Measurements from ENCODE around the gene BMP2. TPM values are rescaled to one million over a fixed set of nuclear protein-coding genes. Genes with fewer than 3 reads are reported as not detected.

Gene BMP2
- 6.9 TPM for polyA plus RNA-seq (2013, experiment 1 of 2)
- 6.7 TPM for polyA plus RNA-seq (2013, experiment 2 of 2)

DNA sequence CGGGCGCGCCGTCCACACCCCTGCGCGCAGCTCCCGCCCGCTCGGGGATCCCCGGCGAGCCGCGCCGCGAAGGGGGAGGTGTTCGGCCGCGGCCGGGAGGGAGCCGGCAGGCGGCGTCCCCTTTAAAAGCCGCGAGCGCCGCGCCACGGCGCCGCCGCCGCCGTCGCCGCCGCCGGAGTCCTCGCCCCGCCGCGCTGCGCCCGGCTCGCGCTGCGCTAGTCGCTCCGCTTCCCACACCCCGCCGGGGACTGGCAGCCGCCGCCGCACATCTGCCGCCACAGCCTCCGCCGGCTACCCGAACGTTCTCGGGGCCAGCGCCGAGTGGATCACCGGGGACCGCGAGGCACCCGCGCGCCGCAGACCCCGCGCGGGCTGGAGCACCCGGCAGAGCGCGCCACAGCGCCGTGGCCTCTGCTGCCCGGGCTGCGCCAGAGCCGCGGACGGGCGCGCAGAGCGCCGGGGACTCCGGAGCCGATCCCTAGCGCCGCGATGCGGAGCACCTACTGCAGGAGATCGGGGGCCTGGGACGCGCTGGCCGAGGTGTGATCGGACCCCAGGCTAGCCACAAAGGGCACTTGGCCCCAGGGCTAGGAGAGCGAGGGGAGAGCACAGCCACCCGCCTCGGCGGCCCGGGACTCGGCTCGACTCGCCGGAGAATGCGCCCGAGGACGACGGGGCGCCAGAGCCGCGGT lies at the start of gene BMP2:
Gene BMP2 (plus strand): TSS at position 151 of the 692 bp plus-strand sequence. CDS start 2,441 bp downstream, outside the sequence.
- Histone ChIP-seq H3K9ac (ENCODE audit: low read depth, low read length) (peak within 1 kb of the TSS; percentile 62), H3K4me1 (ENCODE audit: insufficient read depth, low read length) (peaks cover 56% of the 10 kb centered on the region), H3K4me3 (ENCODE audit: low read length) (peak within 1 kb of the TSS; percentile 80), H3K36me3 (ENCODE audit: insufficient read depth, low read length) (peaks cover 7% of the 10 kb centered on the region; the same call in 1 of the 2 replicates), H3K9me3 (ENCODE audit: insufficient read depth, low read depth, low read length) (no peaks in the 10 kb centered on the region), H3K27me3 (ENCODE audit: insufficient read depth, low read length) (peaks cover 53% of the 10 kb centered on the region), H3K27ac (ENCODE audit: low read depth, low read length) (peak within 1 kb of the TSS; percentile 19; the same call in 1 of the 2 replicates)
- WGBS = under 1% methylated on average over 112 of the region's 112 CpGs

GRCh38 chr20:6718662-6719368 lies 48.7 kb upstream of the BMP2 start:
- no peak overlapping the region for H3K27ac ChIP-seq (ENCODE audit: low read depth, low read length)
- H3K9me3 ChIP-seq (ENCODE audit: insufficient read depth, low read depth, low read length) = no peaks in the 10 kb centered on the region; the same call in 1 of the 2 replicates
- no peaks in the 10 kb centered on the region for H3K4me1 ChIP-seq (ENCODE audit: insufficient read depth, low read length)
- H3K9ac ChIP-seq (ENCODE audit: low read depth, low read length) = no peak overlapping the region
- no peak overlapping the region for H3K4me3 ChIP-seq (ENCODE audit: low read length)
- H3K36me3 ChIP-seq (ENCODE audit: insufficient read depth, low read length) = no peaks in the 10 kb centered on the region
- 82% methylated on average over 7 of the region's 7 CpGs for WGBS
- no peaks in the 10 kb centered on the region for H3K27me3 ChIP-seq (ENCODE audit: insufficient read depth, low read length)

GRCh38 chr20:6719369-6719721 lies 48.1 kb upstream of the BMP2 start:
- no peaks in the 10 kb centered on the region for H3K4me1 ChIP-seq (ENCODE audit: insufficient read depth, low read length)
- no peak overlapping the region for H3K4me3 ChIP-seq (ENCODE audit: low read length)
- H3K9me3 ChIP-seq (ENCODE audit: insufficient read depth, low read depth, low read length) = no peaks in the 10 kb centered on the region; the same call in 1 of the 2 replicates
- 97% methylated on average over 4 of the region's 4 CpGs for WGBS
- H3K9ac ChIP-seq (ENCODE audit: low read depth, low read length) = no peak overlapping the region
- H3K27ac ChIP-seq (ENCODE audit: low read depth, low read length) = no peak overlapping the region
- no peaks in the 10 kb centered on the region for H3K36me3 ChIP-seq (ENCODE audit: insufficient read depth, low read length)
- H3K27me3 ChIP-seq (ENCODE audit: insufficient read depth, low read length) = no peaks in the 10 kb centered on the region

GRCh38 chr20:6726761-6727160 lies 40.7 kb upstream of the BMP2 start:
- WGBS = no CpG with 5 or more reads among the region's 1 CpG

DNA sequence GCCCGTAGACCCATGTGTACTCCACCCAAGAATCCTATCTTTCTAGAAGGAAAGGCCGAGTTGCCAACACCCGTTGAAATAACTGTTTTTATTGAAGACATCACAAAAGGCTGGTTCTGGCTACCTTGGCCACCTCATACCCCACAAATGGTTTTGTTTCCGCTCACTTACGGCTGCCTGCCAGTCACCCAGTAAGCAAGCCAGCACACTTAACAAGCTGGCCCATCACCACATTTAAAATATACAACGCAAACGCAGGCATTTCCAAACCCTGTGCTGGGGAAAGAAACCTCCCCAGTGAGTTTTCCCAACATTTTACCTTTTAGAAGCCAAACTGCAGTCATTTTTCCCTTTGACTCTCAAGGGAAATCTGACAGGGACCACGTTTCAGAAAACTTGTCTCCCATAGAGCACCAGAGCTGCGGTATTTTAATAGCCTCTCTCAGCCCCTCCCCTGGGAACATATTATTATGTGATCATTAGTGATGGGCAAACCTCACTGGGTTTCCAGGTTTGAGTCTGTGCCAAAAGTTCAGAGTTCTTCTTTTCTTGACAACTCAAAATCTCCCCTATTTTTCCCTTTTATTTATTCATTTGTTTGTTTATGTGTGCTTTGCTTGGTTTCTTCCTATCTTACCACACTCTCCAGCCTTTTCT lies 36.7 kb upstream of the BMP2 start:
- 91% methylated on average over 9 of the region's 9 CpGs for WGBS
- 0 out of 2 replicates have a peak, but pooled peaks cover 6% of the 10 kb centered on the region for H3K9me3 ChIP-seq (ENCODE audit: insufficient read depth, low read depth, low read length)

More at GRCh38 chr20:6726761-6727160, 40.7 kb upstream of the BMP2 start:
- Histone ChIP-seq H3K9ac (ENCODE audit: low read depth, low read length) (no peak overlapping the region), H3K36me3 (ENCODE audit: insufficient read depth, low read length) (no peaks in the 10 kb centered on the region), H3K9me3 (ENCODE audit: insufficient read depth, low read depth, low read length) (no peaks in the 10 kb centered on the region), H3K4me1 (ENCODE audit: insufficient read depth, low read length) (no peaks in the 10 kb centered on the region), H3K4me3 (ENCODE audit: low read length) (no peak overlapping the region), H3K27me3 (ENCODE audit: insufficient read depth, low read length) (no peaks in the 10 kb centered on the region), H3K27ac (ENCODE audit: low read depth, low read length) (no peak overlapping the region)

DNA sequence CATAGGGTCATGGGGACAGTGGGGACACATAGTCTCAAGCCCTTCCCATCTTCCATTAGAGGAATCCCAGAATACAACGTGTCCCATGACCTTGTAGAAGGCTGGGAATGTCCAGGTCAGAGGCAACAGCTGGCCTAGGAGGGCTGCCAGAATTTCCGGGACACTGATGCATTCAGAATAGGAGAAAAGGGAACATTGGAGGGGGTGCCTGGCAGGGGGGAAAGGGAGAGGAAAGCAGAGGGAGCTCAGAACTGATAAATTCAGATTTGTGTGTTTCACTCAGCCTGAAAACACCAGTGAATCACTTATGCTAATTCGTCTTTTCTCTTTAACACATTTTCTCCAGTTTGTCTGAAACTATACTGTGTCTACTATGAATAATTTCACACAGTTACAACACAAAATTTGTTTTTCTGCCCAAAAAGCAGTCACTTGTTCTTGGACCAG lies 35.5 kb upstream of the BMP2 start:
- Histone ChIP-seq H3K27ac (ENCODE audit: low read depth, low read length) (no peak overlapping the region), H3K9ac (ENCODE audit: low read depth, low read length) (no peak overlapping the region), H3K4me3 (ENCODE audit: low read length) (no peak overlapping the region), H3K9me3 (ENCODE audit: insufficient read depth, low read depth, low read length) (0 out of 2 replicates have a peak, but pooled peaks cover 6% of the 10 kb centered on the region), H3K36me3 (ENCODE audit: insufficient read depth, low read length) (no peaks in the 10 kb centered on the region), H3K27me3 (ENCODE audit: insufficient read depth, low read length) (no peaks in the 10 kb centered on the region), H3K4me1 (ENCODE audit: insufficient read depth, low read length) (no peaks in the 10 kb centered on the region)
- 86% methylated on average over 3 of the region's 3 CpGs for WGBS

More for the DNA sequence above, 36.7 kb upstream of the BMP2 start:
- H3K27ac ChIP-seq (ENCODE audit: low read depth, low read length) = no peak overlapping the region
- no peak overlapping the region for H3K4me3 ChIP-seq (ENCODE audit: low read length)
- no peaks in the 10 kb centered on the region for H3K4me1 ChIP-seq (ENCODE audit: insufficient read depth, low read length)
- H3K27me3 ChIP-seq (ENCODE audit: insufficient read depth, low read length) = no peaks in the 10 kb centered on the region
- no peaks in the 10 kb centered on the region for H3K36me3 ChIP-seq (ENCODE audit: insufficient read depth, low read length)
- no peak overlapping the region for H3K9ac ChIP-seq (ENCODE audit: low read depth, low read length)

DNA sequence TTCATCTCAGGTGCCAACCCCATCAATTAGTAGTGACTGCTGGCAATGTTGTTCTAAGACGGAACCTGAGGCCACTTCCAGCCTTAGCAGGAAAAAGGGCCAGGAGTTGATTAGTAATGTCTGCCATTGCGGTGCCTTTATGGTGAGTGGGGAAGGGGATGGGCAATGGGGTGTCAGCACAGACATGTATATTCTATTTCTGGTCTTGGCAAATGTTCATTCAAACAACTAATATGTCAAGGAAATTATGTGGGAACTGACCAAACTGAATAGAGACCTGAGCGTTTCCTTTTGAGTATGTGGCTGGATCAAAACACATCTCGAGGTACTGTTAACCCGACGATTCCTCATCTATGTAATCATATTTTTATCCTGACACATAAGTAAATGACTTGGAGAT lies 34.6 kb upstream of the BMP2 start:
- Histone ChIP-seq H3K9ac (ENCODE audit: low read depth, low read length) (no peak overlapping the region), H3K9me3 (ENCODE audit: insufficient read depth, low read depth, low read length) (0 out of 2 replicates have a peak, but pooled peaks cover 6% of the 10 kb centered on the region), H3K27me3 (ENCODE audit: insufficient read depth, low read length) (no peaks in the 10 kb centered on the region), H3K27ac (ENCODE audit: low read depth, low read length) (no peak overlapping the region), H3K36me3 (ENCODE audit: insufficient read depth, low read length) (no peaks in the 10 kb centered on the region), H3K4me3 (ENCODE audit: low read length) (no peak overlapping the region), H3K4me1 (ENCODE audit: insufficient read depth, low read length) (no peaks in the 10 kb centered on the region)
- WGBS = 97% methylated on average over 3 of the region's 6 CpGs

DNA sequence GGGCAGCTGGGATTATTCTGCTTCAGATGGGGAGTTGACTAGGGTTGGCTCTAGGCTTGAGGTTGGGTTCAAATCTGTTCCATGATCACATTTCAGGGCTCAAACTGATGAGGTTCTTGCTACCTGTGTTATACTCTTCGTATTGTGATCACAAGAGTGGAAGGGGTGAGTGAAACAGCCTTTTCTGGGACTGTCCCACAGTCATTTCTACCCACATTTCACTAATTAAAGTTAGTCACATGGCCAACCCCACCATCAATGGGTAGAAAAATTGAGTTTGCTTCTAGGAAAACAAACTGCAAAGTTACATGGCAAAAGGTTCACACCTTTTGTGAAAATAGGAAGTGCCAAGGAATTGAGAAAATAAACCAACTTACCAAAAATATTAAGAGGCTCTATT lies 33.5 kb upstream of the BMP2 start:
- Histone ChIP-seq H3K4me3 (ENCODE audit: low read length) (no peak overlapping the region), H3K4me1 (ENCODE audit: insufficient read depth, low read length) (no peaks in the 10 kb centered on the region), H3K27me3 (ENCODE audit: insufficient read depth, low read length) (no peaks in the 10 kb centered on the region), H3K9ac (ENCODE audit: low read depth, low read length) (no peak overlapping the region), H3K9me3 (ENCODE audit: insufficient read depth, low read depth, low read length) (0 out of 2 replicates have a peak, but pooled peaks cover 6% of the 10 kb centered on the region), H3K27ac (ENCODE audit: low read depth, low read length) (no peak overlapping the region), H3K36me3 (ENCODE audit: insufficient read depth, low read length) (no peaks in the 10 kb centered on the region)
- WGBS = 100% methylated on average over 1 of the region's 1 CpG

DNA sequence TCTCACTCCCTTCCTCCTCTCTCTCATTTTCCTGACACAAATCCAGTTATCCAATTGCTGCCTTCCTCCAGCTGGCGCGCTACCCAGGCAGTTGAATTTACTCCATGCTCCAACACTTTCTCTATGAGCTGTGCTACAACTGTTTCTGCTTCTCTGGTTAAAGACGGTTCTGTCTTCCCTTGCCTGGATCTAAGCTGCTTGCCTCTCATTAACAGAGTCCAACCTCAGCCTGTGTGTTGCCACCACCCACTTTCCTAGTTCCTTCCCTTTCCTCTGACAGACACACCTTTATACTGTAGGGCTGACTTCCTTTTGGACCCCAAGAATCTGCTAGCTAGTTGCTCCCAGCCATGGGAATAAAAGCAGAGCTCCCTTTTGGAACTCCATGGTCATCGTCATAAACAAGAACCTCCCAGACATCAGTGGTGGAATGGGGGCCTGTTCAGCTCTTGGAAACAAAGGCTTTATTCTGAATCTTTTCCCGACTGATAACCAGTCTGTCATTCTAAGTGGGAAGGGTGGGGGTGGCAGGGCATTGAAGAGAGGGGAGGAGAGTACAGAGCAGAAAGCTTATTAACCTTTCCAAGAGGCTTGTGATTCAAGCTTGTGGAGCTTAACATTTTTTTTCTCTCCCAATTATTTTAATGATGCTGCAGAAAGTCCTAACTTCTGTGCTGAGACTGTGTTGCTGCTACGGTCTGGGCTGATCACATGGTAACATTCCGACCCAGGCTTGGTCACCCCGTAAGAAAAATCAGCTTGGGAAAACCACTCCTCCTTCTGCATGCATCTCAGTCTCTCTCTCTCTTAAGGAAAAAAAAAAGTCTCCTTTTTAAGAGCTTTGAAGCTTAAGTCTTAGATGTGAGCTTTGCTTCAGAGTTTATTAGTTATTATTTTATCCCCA lies 31.3 kb upstream of the BMP2 start:
- Histone ChIP-seq H3K4me1 (ENCODE audit: insufficient read depth, low read length) (peaks cover 3% of the 10 kb centered on the region; the same call in 1 of the 2 replicates), H3K36me3 (ENCODE audit: insufficient read depth, low read length) (no peaks in the 10 kb centered on the region), H3K4me3 (ENCODE audit: low read length) (no peak overlapping the region), H3K27me3 (ENCODE audit: insufficient read depth, low read length) (no peaks in the 10 kb centered on the region), H3K27ac (ENCODE audit: low read depth, low read length) (no peak overlapping the region), H3K9me3 (ENCODE audit: insufficient read depth, low read depth, low read length) (0 out of 2 replicates have a peak, but pooled peaks cover 6% of the 10 kb centered on the region), H3K9ac (ENCODE audit: low read depth, low read length) (no peak overlapping the region)
- WGBS = 82% methylated on average over 8 of the region's 8 CpGs

DNA sequence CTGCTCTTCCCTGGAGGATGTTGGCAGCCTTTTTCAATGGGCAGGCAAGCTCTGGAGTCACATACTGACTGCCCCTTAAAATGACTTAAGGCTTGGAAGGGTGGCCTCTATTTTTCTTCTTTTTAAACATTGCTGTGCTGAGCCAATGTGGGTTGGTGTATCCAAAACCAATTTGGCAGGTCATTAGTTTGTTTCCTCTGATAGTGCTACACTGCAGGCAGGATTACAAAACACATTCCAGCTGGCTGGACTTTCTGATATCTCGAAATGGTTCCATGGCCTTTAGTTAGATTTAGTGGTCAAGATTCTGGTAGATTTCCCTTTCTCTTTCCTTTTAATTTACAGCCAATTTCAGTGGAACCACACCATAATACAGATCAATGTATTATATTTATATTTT lies 28.1 kb upstream of the BMP2 start:
- H3K9ac ChIP-seq (ENCODE audit: low read depth, low read length) = no peak overlapping the region
- H3K36me3 ChIP-seq (ENCODE audit: insufficient read depth, low read length) = no peaks in the 10 kb centered on the region
- H3K9me3 ChIP-seq (ENCODE audit: insufficient read depth, low read depth, low read length) = 0 out of 2 replicates have a peak, but pooled peaks cover 4% of the 10 kb centered on the region
- H3K27me3 ChIP-seq (ENCODE audit: insufficient read depth, low read length) = no peaks in the 10 kb centered on the region
- H3K27ac ChIP-seq (ENCODE audit: low read depth, low read length) = no peak overlapping the region
- 100% methylated on average over 1 of the region's 1 CpG for WGBS
- H3K4me3 ChIP-seq (ENCODE audit: low read length) = no peak overlapping the region
- peaks cover 3% of the 10 kb centered on the region; the same call in 1 of the 2 replicates for H3K4me1 ChIP-seq (ENCODE audit: insufficient read depth, low read length)
